ENCODE measurements around the gene ACSBG1.

The ACSBG1 gene

DNA sequence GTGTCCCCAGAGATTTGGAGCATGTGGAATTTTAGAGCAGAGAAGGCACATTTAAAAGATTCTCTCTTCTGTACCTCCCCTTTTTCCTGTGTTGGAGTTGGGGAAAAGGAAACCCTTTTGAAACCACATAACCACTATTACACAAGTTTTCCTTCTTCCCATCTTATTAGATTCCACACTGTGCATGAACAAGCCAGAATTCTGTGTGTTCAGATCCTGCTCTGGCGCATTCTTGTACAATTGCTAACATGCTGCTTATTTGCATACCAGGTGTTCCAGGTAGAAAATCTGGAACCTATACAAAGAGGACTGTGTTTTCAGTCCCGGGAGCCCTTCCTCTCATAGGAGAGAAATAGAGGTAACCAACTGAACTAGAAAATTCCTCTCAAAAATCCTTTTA is 100.6 kb downstream of the ACSBG1 start:
- TF ChIP-seq, protein P1, sequence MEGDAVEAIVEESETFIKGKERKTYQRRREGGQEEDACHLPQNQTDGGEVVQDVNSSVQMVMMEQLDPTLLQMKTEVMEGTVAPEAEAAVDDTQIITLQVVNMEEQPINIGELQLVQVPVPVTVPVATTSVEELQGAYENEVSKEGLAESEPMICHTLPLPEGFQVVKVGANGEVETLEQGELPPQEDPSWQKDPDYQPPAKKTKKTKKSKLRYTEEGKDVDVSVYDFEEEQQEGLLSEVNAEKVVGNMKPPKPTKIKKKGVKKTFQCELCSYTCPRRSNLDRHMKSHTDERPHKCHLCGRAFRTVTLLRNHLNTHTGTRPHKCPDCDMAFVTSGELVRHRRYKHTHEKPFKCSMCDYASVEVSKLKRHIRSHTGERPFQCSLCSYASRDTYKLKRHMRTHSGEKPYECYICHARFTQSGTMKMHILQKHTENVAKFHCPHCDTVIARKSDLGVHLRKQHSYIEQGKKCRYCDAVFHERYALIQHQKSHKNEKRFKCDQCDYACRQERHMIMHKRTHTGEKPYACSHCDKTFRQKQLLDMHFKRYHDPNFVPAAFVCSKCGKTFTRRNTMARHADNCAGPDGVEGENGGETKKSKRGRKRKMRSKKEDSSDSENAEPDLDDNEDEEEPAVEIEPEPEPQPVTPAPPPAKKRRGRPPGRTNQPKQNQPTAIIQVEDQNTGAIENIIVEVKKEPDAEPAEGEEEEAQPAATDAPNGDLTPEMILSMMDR (IDR thresholded peaks at IDR 0.05; ENCODE audit: insufficient read depth, low read length, missing control alignments), result no peak
- DNase-seq (ENCODE audit: low read depth, low spot score), result no peak
- no peak overlapping the region for H3K4me3 ChIP-seq (ENCODE audit: low read depth, low read length)
- ChIA-PET POLR2A (no interaction called here), CTCF (interaction anchor here (14.9 kb wide), 1 partner anchor 107 kb away, joined by 145 read pairs; no protein-coding TSS in a partner anchor)

DNA sequence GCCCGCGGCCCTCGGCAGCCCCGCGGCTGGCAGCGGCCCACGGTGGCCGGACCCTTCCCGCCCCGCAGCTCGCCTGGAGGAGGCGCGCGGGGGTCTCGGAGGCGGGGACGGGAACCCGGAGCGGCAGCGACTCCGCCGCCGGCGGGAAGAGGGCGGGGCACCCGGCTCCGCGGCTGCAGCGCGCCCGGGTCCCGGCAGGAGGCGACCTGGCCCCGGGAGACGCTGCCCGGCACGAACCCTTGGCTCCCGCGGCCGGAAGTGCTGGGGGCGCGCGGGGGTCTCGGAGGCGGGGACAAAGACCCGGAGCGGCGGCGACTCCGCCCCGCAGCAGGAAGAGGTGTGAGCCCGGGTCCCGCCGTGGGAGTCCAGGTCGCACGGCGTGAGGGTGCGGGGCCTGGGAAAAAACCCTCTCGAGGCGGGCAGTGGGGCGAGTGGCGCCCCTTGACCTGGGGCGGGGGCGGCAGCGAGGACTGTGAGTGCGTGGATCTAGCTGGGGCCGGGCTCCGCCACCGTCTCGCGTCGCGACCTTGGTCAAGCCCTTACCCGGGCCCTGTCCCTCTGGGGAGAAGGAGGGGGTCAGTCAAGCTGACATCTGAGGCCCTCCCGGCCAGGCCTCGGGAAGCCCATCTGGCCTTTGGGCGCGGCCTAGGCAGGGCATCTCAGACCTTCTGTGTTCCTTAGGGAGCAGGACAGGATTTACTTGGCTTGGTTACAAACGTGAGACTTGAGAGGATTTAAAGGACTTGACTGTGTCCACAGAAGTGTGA is 102.9 kb downstream of the ACSBG1 start, which contains the start of gene CIB2:
CIB2 (minus strand) TSS at position 151 of the 767 bp plus-strand sequence. CDS start 230 bp downstream, outside the sequence.
- peak within 1 kb of the TSS; percentile 76 for H3K4me3 ChIP-seq (ENCODE audit: low read depth, low read length)
- DNase-seq (ENCODE audit: low read depth, low spot score), result no peak
- ChIA-PET POLR2A (no interaction called here), CTCF (interaction anchor here (0.6 to 14.9 kb wide), 21 partner anchors 8 to 507 kb away, joined by 3 to 145 read pairs (median 4); partner anchors contain the start of genes IDH3A and SKIC8)
- TF ChIP-seq, protein P1 (IDR thresholded peaks at IDR 0.05; ENCODE audit: insufficient read depth, low read length, missing control alignments), result peak; percentile 76

DNA sequence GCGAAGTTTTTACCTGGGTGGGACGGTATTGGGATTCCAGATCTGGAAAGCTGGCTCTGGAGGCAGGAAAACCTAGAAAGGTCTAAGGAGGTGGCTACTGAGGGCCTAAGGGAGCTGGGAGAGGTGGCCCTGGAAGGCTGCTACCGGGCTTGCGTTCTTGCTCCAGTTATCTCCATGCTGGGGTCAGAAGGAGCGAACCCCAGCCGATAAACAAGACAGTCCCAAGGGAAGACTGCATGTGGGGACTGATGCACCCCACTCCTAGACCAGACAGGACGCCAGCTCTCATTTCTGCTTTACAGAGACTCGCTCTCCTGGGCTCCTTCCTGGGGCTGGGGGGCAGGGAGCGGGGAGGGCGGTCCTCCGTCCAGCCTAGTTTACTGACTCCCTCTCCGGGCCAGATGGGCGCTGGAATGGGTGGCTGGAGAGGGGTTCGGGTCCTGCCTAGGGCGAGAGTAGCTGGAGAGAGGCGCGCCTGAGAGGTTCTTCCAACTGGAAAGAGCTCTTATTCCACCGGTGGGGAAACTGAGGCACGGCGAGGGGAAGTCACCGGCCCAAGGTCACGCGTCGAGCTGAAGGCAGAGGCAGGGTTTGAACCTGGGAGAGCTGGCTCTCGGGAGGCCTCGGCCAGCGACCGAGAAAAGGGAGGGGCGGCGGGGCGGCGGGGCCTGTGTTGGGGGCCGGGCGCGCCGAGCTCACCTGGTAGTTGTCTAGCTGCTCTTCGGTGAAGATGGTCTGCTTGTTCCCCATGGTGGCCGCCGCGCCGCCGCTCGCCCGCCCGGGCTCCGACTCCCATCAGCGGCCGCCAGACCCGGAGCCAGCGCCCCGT is 103.7 kb downstream of the ACSBG1 start:
- peak overlapping the region; percentile 76 for H3K4me3 ChIP-seq (ENCODE audit: low read depth, low read length)
- no peak for DNase-seq (ENCODE audit: low read depth, low spot score)
- TF ChIP-seq, protein P1 (IDR thresholded peaks at IDR 0.05; ENCODE audit: insufficient read depth, low read length, missing control alignments), result no peak
- CTCF ChIA-PET, result interaction anchor here (0.6 to 14.9 kb wide), 23 partner anchors 9 to 293 kb away, joined by 3 to 145 read pairs (median 4); partner anchors contain the start of gene SKIC8
- POLR2A ChIA-PET, result no interaction called here

DNA sequence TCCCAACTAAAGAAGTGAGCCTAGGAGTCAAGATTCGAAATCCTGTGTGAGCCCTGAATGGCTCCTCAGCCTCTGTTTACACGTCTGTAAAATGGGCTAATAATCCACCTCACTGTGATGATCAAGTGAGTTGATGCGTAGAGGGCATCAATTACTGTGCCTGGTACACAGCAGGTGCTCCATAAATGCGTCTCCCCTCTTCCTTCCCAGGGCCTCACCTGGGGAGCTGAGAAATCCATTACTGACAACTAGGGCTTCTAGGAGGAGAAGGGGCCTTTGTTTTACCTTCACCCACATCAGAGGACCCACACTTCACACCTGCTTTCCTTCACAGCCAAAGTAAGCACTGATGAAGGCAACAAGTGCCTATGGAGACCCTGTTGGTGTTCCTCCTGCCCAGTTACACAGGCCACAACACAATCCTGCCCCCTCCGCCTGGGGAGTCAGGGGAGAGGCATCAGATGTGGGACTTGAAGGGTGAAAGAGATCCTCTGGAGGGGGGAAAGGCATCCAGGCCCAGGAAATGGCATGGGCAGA is 104.5 kb downstream of the ACSBG1 start:
- no peak overlapping the region for H3K4me3 ChIP-seq (ENCODE audit: low read depth, low read length)
- TF ChIP-seq, protein P1 (IDR thresholded peaks at IDR 0.05; ENCODE audit: insufficient read depth, low read length, missing control alignments), result no peak
- DNase-seq (ENCODE audit: low read depth, low spot score), result no peak
- CTCF ChIA-PET, result interaction anchor here (0.6 to 14.9 kb wide), 16 partner anchors 8 to 471 kb away, joined by 3 to 145 read pairs (median 4); partner anchors contain the start of gene SKIC8
- POLR2A ChIA-PET, result no interaction called here

DNA sequence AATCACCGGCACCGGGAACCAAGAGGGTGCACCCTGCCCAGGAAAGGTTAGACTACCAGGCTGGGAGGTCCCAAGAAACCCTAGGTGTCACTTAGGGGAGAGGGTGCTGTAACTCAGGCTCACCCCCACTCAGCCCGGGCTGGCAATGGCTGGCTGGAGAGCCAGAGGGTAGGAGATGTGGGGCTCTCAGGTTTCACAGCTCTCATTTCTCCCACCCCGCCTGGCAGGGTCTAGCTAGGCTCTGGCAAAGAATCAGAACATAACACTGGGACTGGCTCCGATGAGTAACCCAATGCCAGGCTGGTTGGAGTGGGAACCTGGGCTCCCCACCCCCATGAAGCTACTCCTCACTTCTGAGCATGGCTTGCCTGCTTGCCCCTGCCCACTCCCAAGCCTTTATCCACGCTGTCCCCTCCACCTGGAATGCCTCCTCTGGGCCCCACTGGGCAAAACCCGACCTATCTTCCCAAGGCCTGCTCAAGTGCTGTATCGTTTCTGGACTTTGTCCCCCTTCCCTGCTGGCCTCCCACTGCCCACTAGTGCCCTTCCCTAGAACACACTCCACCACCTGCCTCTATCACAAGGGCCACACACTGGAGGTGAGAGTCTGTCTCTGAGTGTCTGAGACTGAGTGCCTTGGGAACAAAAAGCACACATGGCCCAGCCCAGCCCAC is 105.2 kb downstream of the ACSBG1 start:
- TF ChIP-seq, protein P1 (IDR thresholded peaks at IDR 0.05; ENCODE audit: insufficient read depth, low read length, missing control alignments), result no peak
- no peak for DNase-seq (ENCODE audit: low read depth, low spot score)
- ChIA-PET POLR2A (no interaction called here), CTCF (interaction anchor here (1.1 to 14.9 kb wide), 5 partner anchors 16 to 163 kb away, joined by 3 to 145 read pairs (median 21); no protein-coding TSS in a partner anchor)
- H3K4me3 ChIP-seq (ENCODE audit: low read depth, low read length), result no peak overlapping the region
